Measurements from ENCODE around the gene BRINP3.

BRINP3 gene

DNA sequence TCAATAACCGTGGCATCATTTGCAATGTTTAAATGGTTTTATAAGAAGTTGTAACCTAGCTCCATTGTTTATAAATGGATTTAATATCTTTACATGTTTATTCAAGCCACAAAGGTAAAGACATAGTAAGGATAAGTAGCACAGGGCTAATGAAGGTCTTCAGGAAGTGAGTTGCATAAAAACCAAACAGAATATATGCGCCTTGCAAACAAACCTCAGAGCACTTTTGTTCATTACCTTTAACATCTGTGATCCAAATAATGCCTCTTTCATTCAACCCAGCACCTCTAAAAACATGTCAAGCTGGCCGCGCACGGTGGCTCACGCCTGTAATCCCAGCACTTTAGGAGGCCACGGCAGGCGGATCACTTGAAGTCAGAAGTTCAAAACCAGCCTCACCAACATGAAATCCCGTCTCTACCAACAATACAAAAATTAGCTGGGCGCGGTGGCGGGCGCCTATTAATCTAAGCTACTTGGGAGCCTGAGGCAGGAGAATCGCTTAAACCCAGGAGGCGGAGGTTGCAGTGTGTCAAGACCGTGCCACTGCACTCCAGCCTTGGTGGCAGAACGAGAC, 25.3 kb downstream of the BRINP3 start:
- no peak for DNase-seq (ENCODE audit: low read depth)

GRCh38 chr1:190444464-190444863, 33.2 kb downstream of the BRINP3 start:
- DNase-seq (ENCODE audit: low read depth) = no peak

DNA sequence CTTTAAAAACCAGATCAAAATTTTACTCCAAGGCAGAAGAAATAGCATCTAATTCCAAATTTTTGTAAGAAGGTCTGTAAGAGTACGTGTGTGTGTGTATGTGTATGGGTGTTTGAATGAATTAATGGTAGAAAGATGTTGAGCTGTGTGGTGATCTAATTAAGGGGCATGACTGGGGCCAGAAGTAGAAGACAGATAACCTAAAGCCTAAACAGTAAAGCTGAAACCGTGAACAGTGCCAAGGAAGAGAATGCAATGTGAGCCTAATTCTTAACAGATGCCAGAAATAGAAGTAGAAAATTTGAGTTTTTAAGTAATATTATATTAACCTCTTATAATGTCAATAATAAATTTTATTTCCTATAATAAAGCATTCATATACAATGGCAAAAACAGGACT, 38.2 kb downstream of the BRINP3 start:
- DNase-seq (ENCODE audit: low read depth) = no peak

DNA sequence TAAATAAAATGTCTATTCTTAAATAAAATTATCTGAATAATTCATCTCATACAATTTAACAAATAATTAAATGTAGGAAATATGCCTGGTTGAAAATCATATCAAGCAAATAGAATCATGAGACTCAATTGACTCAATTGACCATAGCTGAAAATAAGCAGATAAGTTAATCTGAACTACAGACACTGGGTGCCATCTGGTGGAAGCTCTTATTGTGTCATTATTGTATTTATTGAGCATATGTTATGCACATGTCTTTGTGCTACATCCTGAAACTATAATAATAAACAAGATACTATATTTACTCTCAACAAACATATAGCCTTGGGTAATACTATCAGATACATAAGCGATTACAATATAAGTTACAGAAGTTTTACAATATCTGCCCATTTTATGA, 41.0 kb downstream of the BRINP3 start:
- DNase-seq (ENCODE audit: low read depth) = peak; percentile 34

GRCh38 chr1:190429932-190430331, 47.7 kb downstream of the BRINP3 start:
- no peak for DNase-seq (ENCODE audit: low read depth)

DNA sequence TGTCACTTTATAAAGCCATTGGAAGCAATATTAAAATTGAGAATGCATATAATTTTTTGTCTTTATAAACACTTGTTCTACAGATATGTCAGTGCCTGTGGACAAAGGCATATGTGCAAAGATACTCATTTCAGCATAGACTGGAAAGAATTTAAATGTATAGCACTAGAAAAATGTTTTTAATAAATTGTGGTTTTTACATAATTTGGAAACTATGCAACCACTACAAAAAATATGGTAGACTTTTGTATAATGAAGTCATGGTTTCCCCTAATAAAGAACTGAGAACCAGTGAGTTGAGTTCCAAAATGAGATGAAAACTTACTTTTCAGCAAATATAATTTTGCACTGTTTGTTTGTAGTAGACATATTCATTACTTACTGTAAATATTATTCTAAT, 48.5 kb downstream of the BRINP3 start:
- no peak for DNase-seq (ENCODE audit: low read depth)

- no peak for DNase-seq (ENCODE audit: low read depth)
Observed at GRCh38 chr1:190416239-190416638, 61.4 kb downstream of the BRINP3 start.

DNA sequence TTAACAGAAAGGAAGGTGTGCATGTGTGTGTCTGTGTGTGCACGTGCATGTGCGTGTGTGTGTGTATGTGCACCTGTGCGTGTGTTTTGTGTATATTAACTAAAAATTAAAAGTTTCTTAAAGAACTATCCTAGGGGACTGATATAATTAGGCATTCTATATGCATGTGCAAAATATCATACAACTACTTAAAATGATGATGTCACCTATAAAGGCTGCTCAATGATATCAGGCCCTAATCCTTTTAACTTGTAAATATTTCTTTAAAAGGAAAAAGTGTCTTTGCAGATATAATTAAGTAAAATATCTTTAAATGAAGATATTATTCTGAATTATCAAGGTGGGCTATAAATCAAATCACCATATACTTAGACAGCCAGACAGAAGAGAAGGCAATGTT, 64.5 kb downstream of the BRINP3 start:
- no peak for DNase-seq (ENCODE audit: low read depth)

GRCh38 chr1:190403402-190403801, 74.3 kb downstream of the BRINP3 start:
- no peak for DNase-seq (ENCODE audit: low read depth)

DNA sequence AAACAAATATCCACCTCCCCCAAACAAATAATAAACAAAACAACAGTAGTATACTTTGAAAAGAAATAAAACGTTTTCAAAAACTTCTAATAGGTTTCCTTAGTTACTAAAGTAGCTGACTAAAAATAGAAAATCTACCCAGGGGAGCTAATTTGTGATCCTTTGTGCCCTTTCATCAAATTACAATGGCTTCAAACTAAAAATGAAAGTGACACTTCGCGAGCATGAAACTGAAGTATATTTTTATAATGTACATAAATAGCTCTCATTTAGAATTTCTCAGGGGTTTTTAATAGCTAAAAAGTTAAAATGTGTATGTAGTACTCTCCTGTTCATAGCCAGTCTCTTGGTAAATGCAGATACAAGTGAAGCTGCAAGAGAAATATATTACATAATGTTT, 78.4 kb downstream of the BRINP3 start:
- DNase-seq (ENCODE audit: low read depth) = no peak

GRCh38 chr1:190391582-190391981, 86.1 kb downstream of the BRINP3 start:
- DNase-seq (ENCODE audit: low read depth) = no peak

- DNase-seq (ENCODE audit: low read depth) = no peak
Observed at GRCh38 chr1:190377991-190378390, 99.7 kb downstream of the BRINP3 start.

GRCh38 chr1:190377294-190377693, 100.4 kb downstream of the BRINP3 start:
- DNase-seq (ENCODE audit: low read depth) = no peak

DNA sequence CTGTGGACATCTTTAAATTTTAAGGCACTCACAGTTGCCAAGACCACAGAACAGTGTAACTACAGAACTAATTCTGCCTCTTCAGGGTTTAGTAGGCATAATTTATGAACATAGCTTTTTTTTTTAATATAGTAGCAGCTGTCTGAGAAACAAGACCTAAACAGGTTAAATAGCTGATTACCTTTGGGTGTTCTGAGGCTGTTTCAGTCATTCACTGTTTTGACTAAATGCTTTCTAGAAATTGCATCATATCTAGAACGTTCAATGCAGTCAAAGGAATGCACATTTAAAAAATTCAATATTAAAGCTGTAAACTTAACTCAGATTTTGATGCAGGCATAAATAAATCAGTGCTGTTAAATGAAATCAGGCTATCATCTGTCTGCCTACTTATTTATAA, 101.6 kb downstream of the BRINP3 start:
- no peak for DNase-seq (ENCODE audit: low read depth)

DNA sequence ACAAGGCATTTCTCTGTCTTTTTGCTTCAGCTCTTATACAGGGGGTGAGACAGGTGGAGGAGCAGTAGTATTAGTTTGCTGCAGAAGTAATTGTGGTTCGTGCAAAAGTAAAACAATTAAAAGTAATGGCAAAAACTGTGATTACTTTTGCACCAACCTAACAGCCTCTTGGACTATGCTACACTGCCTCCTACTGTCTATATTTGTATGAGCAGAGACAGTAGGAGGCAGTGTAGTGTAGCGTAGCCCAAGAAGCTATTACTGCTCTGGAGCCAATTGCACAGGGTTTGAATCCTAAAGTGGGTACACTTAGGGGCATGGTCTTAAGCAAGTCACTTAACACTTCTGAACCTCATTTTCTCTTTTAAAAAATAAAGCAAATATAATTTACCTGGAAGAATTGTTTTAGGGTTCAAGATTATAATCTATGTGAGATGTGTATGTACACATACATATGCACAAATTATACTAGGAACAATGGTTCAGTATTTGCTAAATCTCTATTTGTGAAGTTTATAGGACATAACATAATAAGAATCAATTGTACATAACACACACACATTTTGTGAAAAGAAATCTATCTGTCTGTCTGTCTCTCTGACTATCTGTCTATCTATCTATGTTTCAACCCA, 103.8 kb downstream of the BRINP3 start:
- DNase-seq (ENCODE audit: low read depth) = no peak

DNA sequence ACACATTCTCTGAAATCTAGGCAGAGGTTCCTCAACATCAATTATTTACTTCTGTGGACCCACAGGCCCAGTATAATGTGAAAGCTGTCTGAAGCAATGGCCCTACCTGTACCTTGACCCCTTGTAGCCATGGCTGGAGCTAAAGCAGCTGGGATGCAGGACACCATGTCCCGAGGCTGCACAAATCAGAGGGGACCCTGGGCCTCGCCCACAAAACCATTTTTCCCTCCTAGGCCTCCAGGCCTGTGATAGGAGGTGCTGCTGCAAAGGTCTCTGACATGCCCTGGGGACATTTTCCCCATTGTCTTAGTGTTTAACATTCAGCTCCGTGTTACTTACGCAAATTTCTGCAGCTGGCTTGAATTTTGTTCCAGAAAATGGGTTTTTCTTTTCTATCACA, 110.5 kb downstream of the BRINP3 start:
- DNase-seq (ENCODE audit: low read depth) = no peak

DNA sequence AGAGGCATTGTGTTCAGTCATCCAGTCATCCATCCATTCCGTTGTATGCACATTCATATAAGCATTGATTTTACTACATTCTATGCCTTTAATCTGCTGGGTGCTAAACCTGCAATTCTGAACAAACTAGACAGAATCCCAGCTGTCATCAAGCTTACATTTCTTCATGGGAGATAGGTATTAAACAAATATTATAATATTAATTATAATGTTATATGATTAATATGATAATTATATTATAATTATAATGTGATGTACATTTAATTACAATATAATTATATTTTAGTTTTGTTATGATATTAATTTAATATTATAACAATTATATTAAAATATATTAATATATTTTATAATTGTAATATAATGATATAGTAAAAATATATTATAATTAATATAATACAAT, 112.4 kb downstream of the BRINP3 start:
- no peak for DNase-seq (ENCODE audit: low read depth)

GRCh38 chr1:190353538-190354101, 124.0 kb downstream of the BRINP3 start:
- DNase-seq (ENCODE audit: low read depth) = peak; percentile 42

DNA sequence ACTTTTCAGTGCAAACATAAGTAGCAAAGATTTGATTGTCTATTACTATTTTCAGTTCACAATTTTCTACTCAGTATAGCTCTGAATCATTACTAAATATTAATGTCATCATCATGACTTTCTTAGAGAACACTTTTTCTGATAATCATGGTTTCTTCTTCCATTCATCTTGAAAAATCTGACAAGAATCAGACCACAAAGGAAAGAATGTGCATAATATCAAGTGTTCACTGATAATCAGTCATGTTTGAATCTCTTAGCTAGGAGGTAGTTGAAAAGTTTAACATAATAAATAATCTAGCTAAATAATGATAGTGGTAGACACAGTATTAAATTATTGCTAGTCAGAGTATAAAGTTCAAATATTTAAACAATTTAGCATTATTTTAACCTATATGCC, 133.2 kb downstream of the BRINP3 start:
- DNase-seq (ENCODE audit: low read depth) = no peak

DNA sequence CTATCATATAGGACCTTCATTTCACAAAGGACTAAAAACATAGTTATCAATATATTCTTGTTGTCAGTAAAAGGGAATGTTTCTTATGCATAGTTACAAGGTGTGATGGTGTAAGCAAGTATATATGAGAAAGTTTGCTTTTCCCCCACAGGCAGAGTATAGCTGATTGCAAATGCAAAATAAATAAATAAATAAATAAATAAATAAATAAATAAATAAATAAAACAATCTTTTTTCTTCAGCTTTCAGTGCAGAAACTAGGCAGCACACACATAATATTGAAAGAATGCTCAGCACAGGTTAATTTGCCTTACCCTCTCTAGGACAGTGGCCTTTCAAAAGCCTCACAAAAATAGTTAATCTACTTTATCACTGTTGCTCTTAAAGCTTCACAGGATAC, 138.8 kb downstream of the BRINP3 start:
- no peak for DNase-seq (ENCODE audit: low read depth)

GRCh38 chr1:190328871-190329270, 148.8 kb downstream of the BRINP3 start:
- DNase-seq (ENCODE audit: low read depth) = no peak

DNA sequence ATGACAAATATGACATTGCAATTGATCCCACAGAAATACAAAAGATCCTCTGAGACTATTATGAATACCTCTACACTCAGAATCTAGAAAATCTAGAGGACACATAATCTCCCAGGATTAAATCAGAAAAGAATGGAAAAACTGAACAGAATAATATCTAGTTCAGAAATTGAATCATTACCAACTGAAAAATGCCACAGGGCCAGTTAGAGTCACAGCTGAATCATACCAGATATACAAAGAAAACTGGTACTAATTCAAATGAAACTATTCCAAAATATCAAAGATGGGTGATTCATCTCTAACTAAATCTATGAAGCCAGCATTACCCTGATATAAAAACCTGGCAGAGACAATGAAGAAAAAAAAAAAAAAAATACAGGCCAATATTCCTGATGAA, 149.3 kb downstream of the BRINP3 start:
- DNase-seq (ENCODE audit: low read depth) = peak; percentile 42

- DNase-seq (ENCODE audit: low read depth) = no peak
Observed at GRCh38 chr1:190327271-190327670, 150.4 kb downstream of the BRINP3 start.

GRCh38 chr1:190323530-190323929, 154.1 kb downstream of the BRINP3 start:
- DNase-seq (ENCODE audit: low read depth) = no peak
